ENCODE results near the gene BCL2L11. TPM values are rescaled to one million over a fixed set of nuclear protein-coding genes. Genes with fewer than 3 reads are reported as not detected.

The BCL2L11 gene
- polyA plus RNA-seq, 1 experiment = 0.78 TPM

DNA sequence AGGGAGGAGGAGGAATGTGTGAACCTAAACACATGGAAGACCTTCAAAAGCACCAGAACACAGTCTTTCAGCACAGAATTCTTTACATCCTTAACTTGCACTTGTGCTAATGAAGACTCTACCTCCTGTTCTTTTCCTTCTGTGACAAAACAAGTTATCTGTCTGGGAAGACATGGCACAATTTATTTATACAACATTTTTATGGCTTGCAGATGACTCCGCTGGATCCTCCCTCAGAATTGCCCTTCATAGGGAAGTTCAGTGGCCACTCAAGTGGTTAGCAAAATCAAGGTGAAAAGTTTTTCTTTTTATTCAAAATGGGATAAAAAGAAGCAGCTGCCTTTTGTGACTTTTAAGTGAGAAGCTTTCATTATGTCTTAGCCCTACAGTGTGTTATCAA, 21.4 kb downstream of the BCL2L11 start:
- DNase-seq (ENCODE audit: low read depth) = no peak
- H3K27me3 ChIP-seq (ENCODE audit: control insufficient read depth, insufficient read depth, low read length) = no peaks in the 10 kb centered on the region; the same call in 1 of the 2 replicates
- no peak for TF ChIP-seq CTCF (IDR thresholded peaks at IDR 0.05; ENCODE audit: insufficient read depth, low read depth, low read length)
- H3K4me3 ChIP-seq (ENCODE audit: low read depth, low read length) = no peak overlapping the region
- POLR2A ChIA-PET = no interaction called here
- CTCF ChIA-PET = no interaction called here
- H3K36me3 ChIP-seq (ENCODE audit: control insufficient read depth, insufficient read depth, low read length) = peaks cover 1% of the 10 kb centered on the region; the same call in 1 of the 2 replicates

- no peak for DNase-seq (ENCODE audit: low read depth)
- Histone ChIP-seq H3K36me3 (ENCODE audit: control insufficient read depth, insufficient read depth, low read length) (no peaks in the 10 kb centered on the region), H3K4me3 (ENCODE audit: low read depth, low read length) (no peak overlapping the region), H3K27me3 (ENCODE audit: control insufficient read depth, insufficient read depth, low read length) (no peaks in the 10 kb centered on the region; the same call in 1 of the 2 replicates)
- ChIA-PET CTCF (no interaction called here), POLR2A (no interaction called here)
- TF ChIP-seq CTCF (IDR thresholded peaks at IDR 0.05; ENCODE audit: insufficient read depth, low read depth, low read length) = no peak
These were observed 22.6 kb downstream of the BCL2L11 start for GRCh38 chr2:111143107-111143842.

GRCh38 chr2:111143843-111144198, 23.1 kb downstream of the BCL2L11 start:
- no peak for TF ChIP-seq CTCF (IDR thresholded peaks at IDR 0.05; ENCODE audit: insufficient read depth, low read depth, low read length)
- CTCF ChIA-PET = no interaction called here
- no peak for DNase-seq (ENCODE audit: low read depth)

DNA sequence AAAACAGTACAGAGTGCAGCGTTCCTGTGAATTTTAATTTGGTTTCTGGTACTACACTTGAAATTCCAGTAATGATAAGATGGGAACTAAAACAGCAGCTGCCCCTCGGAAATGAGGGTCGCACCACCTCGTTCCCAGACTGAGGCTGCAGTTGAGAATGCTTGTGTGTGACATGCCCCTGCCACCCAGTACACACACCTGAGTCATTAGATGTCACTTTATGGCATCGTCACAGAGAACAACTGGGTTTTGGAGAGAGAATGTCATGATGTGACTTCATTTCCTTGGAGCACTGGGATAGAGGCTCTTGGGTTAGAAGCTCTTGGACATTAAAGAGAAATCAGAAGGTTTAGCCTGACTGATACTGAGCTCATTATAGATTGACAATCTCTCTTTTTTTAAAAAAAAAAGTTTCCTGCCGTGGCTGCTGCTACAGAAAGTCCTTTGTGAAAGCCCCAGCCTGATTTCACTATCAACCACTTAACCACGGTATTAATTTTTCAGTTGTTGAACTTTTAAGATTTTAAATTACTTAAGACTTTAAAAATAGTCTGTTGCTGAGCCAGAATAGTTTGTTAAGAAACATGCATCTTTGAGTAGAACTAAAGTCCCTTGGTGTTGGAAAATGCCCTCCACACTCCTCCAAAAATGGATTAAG, 24.5 kb downstream of the BCL2L11 start:
- TF ChIP-seq CTCF (IDR thresholded peaks at IDR 0.05; ENCODE audit: insufficient read depth, low read depth, low read length) = no peak
- ChIA-PET POLR2A (no interaction called here), CTCF (no interaction called here)
- no peak overlapping the region for H3K4me3 ChIP-seq (ENCODE audit: low read depth, low read length)
- no peak for DNase-seq (ENCODE audit: low read depth)
- H3K27me3 ChIP-seq (ENCODE audit: control insufficient read depth, insufficient read depth, low read length) = no peaks in the 10 kb centered on the region; the same call in 1 of the 2 replicates
- H3K36me3 ChIP-seq (ENCODE audit: control insufficient read depth, insufficient read depth, low read length) = no peaks in the 10 kb centered on the region

More at GRCh38 chr2:111143843-111144198, 23.1 kb downstream of the BCL2L11 start:
- POLR2A ChIA-PET = no interaction called here
- H3K27me3 ChIP-seq (ENCODE audit: control insufficient read depth, insufficient read depth, low read length) = no peaks in the 10 kb centered on the region; the same call in 1 of the 2 replicates
- H3K4me3 ChIP-seq (ENCODE audit: low read depth, low read length) = no peak overlapping the region
- H3K36me3 ChIP-seq (ENCODE audit: control insufficient read depth, insufficient read depth, low read length) = no peaks in the 10 kb centered on the region

- H3K36me3 ChIP-seq (ENCODE audit: control insufficient read depth, insufficient read depth, low read length) = no peaks in the 10 kb centered on the region
- DNase-seq (ENCODE audit: low read depth) = no peak
- no peaks in the 10 kb centered on the region; the same call in 1 of the 2 replicates for H3K27me3 ChIP-seq (ENCODE audit: control insufficient read depth, insufficient read depth, low read length)
- no peak for TF ChIP-seq CTCF (IDR thresholded peaks at IDR 0.05; ENCODE audit: insufficient read depth, low read depth, low read length)
- no peak overlapping the region for H3K4me3 ChIP-seq (ENCODE audit: low read depth, low read length)
- ChIA-PET POLR2A (interaction anchor here (0.7 kb wide), 1 partner anchor 494 kb away, joined by 10 read pairs; no protein-coding TSS in a partner anchor), CTCF (interaction anchor here (1.2 kb wide), 1 partner anchor 14 kb away, joined by 3 read pairs; no protein-coding TSS in a partner anchor)
These were observed 25.2 kb downstream of the BCL2L11 start for GRCh38 chr2:111145951-111146350.
